Stomach smooth muscle (tissue), 2 donors: ENCODE data around the gene IGFLR1.
A peak's percentile ranks its signal among the peaks of the same experiment; 100 is the strongest.

ENCODE experiments used
- H3K27ac ChIP-seq: one replicate; pipeline ENCODE4 v1.7.0; 2013; ENCODE audit warnings: mild to moderate bottlenecking, low read length, inconsistent platforms
- H3K27me3 ChIP-seq, 2 donors: one replicate each; pipeline ENCODE4 v1.7.0; 2013; ENCODE audit warnings: low read length in 2 of 2; ENCODE audit not compliant: insufficient read depth in 2 of 2, control insufficient read depth in 1 of 2
- H3K36me3 ChIP-seq, 2 donors: one replicate each; pipeline ENCODE4 v1.7.0; 2013; ENCODE audit warnings: low read length in 2 of 2; ENCODE audit not compliant: control insufficient read depth in 2 of 2, insufficient read depth in 2 of 2
- H3K4me1 ChIP-seq: one replicate; pipeline ENCODE4 v1.7.0; 2013; ENCODE audit warnings: low read length; ENCODE audit not compliant: control insufficient read depth, insufficient read depth
- H3K4me3 ChIP-seq, 2 donors: one replicate each; pipeline ENCODE4 v1.7.0; 2013; ENCODE audit warnings: low read length in 2 of 2
- H3K9ac ChIP-seq, 2 donors: one replicate each; pipeline ENCODE4 v1.7.0; 2013; ENCODE audit warnings: low read length in 2 of 2, mild to moderate bottlenecking in 1 of 2
- H3K9me3 ChIP-seq, 2 donors: one replicate each; pipeline ENCODE4 v1.7.0; 2013; ENCODE audit warnings: low read length in 2 of 2; ENCODE audit not compliant: control insufficient read depth in 2 of 2
- donor health status: healthy.
- donor health status: Pancreatic carcinoma.

Gene IGFLR1

GRCh38 chr19:35719402-35720162 lies 22.7 kb downstream of the IGFLR1 start:
- Histone ChIP-seq H3K4me1 (peaks cover 42% of the 10 kb centered on the region), H3K27ac (peak overlapping the region; percentile 18), H3K9ac (peak overlapping the region; percentile 79 to 84), H3K36me3 (peaks cover 25 to 30% of the 10 kb centered on the region in 2 donors), H3K27me3 (no peaks in the 10 kb centered on the region), H3K9me3 (no peaks in the 10 kb centered on the region), H3K4me3 (peak overlapping the region in 1 of 2 donors; percentile 89)

- Histone ChIP-seq H3K9ac (peak overlapping the region; percentile 79 to 84), H3K9me3 (no peaks in the 10 kb centered on the region), H3K4me3 (peak overlapping the region; percentile 89), H3K27me3 (no peaks in the 10 kb centered on the region), H3K36me3 (peaks cover 16 to 20% of the 10 kb centered on the region in 2 donors), H3K4me1 (peaks cover 42% of the 10 kb centered on the region), H3K27ac (peak overlapping the region; percentile 73)
Measured at GRCh38 chr19:35718345-35719041, 23.8 kb downstream of the IGFLR1 start.

DNA sequence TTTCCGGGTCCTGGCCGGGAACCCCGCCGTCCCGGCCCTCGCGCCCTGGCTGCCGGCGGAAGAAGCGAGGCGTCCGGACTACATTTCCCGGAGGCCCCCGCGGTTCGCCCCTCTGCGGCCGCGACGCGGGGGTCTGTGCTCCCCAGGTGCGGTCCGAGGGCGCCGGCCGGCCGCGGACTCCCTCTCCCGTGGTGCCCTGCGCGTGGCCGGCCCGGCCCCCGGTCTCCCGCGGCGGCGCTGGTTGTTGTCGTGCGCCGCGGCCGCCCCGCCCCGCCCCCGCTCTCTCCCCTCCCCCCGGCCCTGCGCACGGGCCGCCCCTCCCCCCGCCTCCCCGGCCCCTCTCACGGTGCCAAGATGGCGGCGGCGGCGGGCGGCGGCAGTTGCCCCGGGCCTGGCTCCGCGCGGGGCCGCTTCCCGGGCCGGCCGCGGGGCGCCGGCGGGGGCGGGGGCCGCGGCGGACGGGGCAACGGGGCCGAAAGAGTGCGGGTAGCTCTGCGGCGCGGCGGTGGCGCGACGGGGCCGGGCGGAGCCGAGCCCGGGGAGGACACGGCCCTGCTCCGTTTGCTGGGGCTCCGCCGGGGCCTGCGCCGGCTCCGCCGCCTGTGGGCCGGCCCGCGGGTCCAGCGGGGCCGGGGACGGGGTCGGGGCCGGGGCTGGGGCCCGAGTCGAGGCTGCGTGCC lies 24.4 kb downstream of the IGFLR1 start, which contains the start of gene KMT2B:
TSS of gene KMT2B (plus strand) at position 339 of the 680 bp plus-strand sequence. CDS start at position 355, 16 bp downstream.
- Histone ChIP-seq H3K9me3 (no peaks in the 10 kb centered on the region), H3K9ac (peak within 1 kb of the TSS; percentile 79 to 94), H3K4me1 (peaks cover 42% of the 10 kb centered on the region), H3K4me3 (peak within 1 kb of the TSS; percentile 89), H3K27me3 (no peaks in the 10 kb centered on the region), H3K36me3 (peaks cover 10 to 13% of the 10 kb centered on the region in 2 donors), H3K27ac (peak within 1 kb of the TSS; percentile 79)

DNA sequence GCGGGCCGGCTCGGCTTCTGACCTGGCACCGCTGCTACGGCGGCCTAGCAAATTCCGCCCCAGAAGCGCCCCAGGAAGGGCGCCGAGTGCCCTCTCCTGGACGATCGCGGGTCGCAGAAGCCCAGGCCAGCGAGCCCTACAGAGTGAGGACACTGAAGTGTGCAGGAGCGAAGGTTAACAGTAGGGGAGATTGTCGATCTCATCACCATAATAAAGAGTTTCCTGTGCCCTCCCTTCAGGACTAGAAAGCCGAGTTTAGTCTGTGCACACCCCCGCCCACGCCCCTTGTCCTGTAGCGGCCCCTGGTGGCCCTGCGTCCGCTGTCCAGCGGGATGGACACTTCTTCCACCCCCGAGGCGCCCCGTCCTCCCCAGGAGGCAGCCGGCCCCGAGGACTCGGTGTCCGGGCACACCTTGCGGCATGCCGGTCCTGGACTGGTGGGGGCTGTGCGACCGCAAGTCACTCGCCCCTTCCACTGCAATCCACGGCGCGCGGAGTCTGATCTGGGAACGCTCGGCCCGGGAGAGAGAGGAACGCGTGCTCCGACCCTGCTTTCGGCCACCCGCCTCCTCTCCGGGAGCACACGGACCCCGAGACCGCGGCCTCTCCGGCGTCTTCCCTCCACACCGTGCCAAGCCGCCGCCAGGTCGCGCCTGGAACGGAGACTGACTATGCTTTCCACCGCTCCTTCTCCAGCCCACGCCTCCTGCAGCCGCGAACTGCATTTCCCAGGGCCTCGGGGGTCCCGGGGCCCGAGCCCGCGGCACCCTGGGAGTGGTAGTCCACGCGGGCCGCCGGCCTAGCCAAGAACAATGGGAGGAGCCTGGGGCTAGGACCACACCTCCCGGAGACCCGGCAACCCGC lies 25.2 kb downstream of the IGFLR1 start:
- peaks cover 42% of the 10 kb centered on the region for H3K4me1 ChIP-seq
- H3K27me3 ChIP-seq, result no peaks in the 10 kb centered on the region
- no peaks in the 10 kb centered on the region for H3K9me3 ChIP-seq
- peak overlapping the region; percentile 87 for H3K4me3 ChIP-seq
- H3K36me3 ChIP-seq, result peaks cover 3 to 6% of the 10 kb centered on the region in 2 donors
- peak overlapping the region; percentile 79 to 94 for H3K9ac ChIP-seq
- peak overlapping the region; percentile 79 for H3K27ac ChIP-seq

GRCh38 chr19:35715981-35716800 lies 26.1 kb downstream of the IGFLR1 start:
- peaks cover 0 to 2% of the 10 kb centered on the region in 2 donors for H3K36me3 ChIP-seq
- peak overlapping the region; percentile 79 for H3K27ac ChIP-seq
- H3K9me3 ChIP-seq, result no peaks in the 10 kb centered on the region
- H3K9ac ChIP-seq, result peak overlapping the region; percentile 79 to 94
- peaks cover 39% of the 10 kb centered on the region for H3K4me1 ChIP-seq
- no peaks in the 10 kb centered on the region for H3K27me3 ChIP-seq
- peak overlapping the region; percentile 87 for H3K4me3 ChIP-seq

DNA sequence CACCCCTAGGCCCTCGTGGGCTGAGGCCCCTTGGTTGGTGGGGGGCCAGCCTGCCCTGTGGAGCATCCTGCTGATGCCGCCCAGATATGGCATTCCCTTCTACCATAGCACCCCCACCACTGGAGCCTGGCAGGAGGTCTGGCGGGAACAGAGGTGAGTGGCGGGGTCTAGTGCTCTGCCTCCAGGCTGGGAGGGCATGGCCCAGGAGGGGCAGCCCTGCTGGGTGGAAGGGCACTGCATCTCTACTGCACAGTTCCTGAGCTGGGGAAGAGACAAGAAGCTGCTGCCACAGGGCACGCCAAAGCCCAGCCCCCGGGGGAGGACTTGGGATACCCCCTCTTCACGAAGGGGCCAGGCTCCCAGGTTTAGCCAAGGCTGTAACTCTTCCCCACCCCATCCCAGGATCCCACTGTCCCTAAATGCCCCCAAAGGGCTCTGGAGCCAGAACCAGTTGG lies 26.9 kb downstream of the IGFLR1 start:
- Histone ChIP-seq H3K27ac (peak overlapping the region; percentile 79), H3K9me3 (no peaks in the 10 kb centered on the region), H3K4me3 (no peak overlapping the region), H3K27me3 (no peaks in the 10 kb centered on the region), H3K4me1 (peaks cover 39% of the 10 kb centered on the region), H3K36me3 (no peaks in the 10 kb centered on the region), H3K9ac (peak overlapping the region; percentile 79 to 94)

- Histone ChIP-seq H3K9ac (no peak overlapping the region), H3K9me3 (no peaks in the 10 kb centered on the region), H3K27me3 (no peaks in the 10 kb centered on the region), H3K27ac (no peak overlapping the region), H3K4me3 (no peak overlapping the region), H3K4me1 (peaks cover 36% of the 10 kb centered on the region), H3K36me3 (no peaks in the 10 kb centered on the region)
Measured at GRCh38 chr19:35714601-35715354, 27.5 kb downstream of the IGFLR1 start.

- peaks cover 29% of the 10 kb centered on the region for H3K4me1 ChIP-seq
- H3K4me3 ChIP-seq, result no peak overlapping the region
- H3K27me3 ChIP-seq, result no peaks in the 10 kb centered on the region
- no peaks in the 10 kb centered on the region for H3K9me3 ChIP-seq
- H3K9ac ChIP-seq, result no peak overlapping the region
- H3K27ac ChIP-seq, result no peak overlapping the region
- H3K36me3 ChIP-seq, result no peaks in the 10 kb centered on the region
Measured at GRCh38 chr19:35713904-35714495, 28.3 kb downstream of the IGFLR1 start.

DNA sequence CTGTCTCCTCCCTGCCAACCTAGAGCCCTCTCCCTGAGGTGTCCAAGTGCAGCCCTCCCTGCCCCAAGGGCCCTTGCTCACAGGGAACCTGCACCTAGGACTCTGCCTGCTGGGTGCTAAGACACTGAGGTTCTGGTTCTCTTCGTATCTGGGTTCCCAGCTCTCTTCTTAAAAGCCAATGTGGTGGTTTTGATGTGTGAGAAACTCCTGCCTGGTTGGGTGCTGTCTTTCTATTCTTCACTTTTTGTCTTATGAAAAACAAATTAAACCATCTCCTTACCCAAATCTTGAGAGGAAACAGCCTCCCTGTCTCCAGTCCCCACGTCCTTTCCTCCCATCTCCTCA lies 28.8 kb downstream of the IGFLR1 start:
- Histone ChIP-seq H3K4me3 (no peak overlapping the region), H3K9me3 (no peaks in the 10 kb centered on the region), H3K36me3 (no peaks in the 10 kb centered on the region), H3K4me1 (peaks cover 23% of the 10 kb centered on the region), H3K9ac (no peak overlapping the region), H3K27ac (no peak overlapping the region), H3K27me3 (peaks cover 0 to under 1% of the 10 kb centered on the region in 2 donors)
